Liver (tissue), 3 donors: ENCODE data around the gene PIEZO2.

Experiments
- FOXA2 ChIP-seq: IDR thresholded peaks from 2 replicates; pipeline ENCODE4 v1.6.1; 2016; ENCODE audit warnings: antibody characterized with exemption
- JUND ChIP-seq, 2 donors: IDR thresholded peaks; 2 replicates each; pipeline ENCODE4 v1.6.1; 2016; ENCODE audit warnings: antibody characterized with exemption in 2 of 2
- SP1 ChIP-seq: IDR thresholded peaks from 2 replicates; pipeline ENCODE4 v1.6.1; 2018; ENCODE audit warnings: antibody characterized with exemption, mild to moderate bottlenecking
- TAF1 ChIP-seq: conservative IDR thresholded peaks from 2 replicates; pipeline ENCODE4 v1.6.1; 2016; ENCODE audit warnings: antibody characterized with exemption, mild to moderate bottlenecking
- TF ChIP-seq, protein P1 (sequence below): fragments of 150-350 bp; IDR thresholded peaks from 2 replicates; pipeline ENCODE4 v1.5.1; 2017; ENCODE audit warnings: improper control_type of control experiment, low read depth, low read length; ENCODE audit not compliant: missing input control
- TF ChIP-seq, protein P2 (sequence below): IDR thresholded peaks from 2 replicates; pipeline ENCODE4 v1.6.1; 2016; ENCODE audit warnings: antibody characterized with exemption
- TF ChIP-seq, protein P3 (sequence below): IDR thresholded peaks from 2 replicates; pipeline ENCODE4 v1.6.1; 2016; ENCODE audit warnings: antibody characterized with exemption
- TF ChIP-seq, protein P4 (sequence below): IDR thresholded peaks from 2 replicates; pipeline ENCODE4 v1.6.1; 2016; ENCODE audit warnings: antibody characterized with exemption, mild to moderate bottlenecking
- donor health status: healthy.
- donor health status: healthy.

DNA sequence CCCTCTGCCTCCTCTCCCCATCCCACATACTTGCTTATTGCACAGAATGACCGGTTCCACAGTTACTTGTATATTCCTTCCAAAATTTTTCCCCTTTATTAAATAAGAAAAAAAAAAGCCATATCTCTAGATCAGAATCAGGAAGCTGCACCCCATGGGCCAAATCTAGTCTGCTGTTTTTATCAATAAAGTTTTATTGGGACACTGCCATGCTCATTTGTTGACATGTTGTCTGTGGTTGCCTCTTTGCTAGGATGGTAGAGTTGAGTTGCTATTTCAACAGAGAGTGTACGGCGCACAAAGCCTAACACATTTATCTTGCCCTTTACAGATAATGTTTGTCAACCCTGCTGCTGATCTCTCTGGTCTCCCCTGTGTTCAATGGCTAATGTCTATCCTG lies 15.8 kb upstream of the PIEZO2 start:
- TF ChIP-seq SP1 (no peak), JUND (IDR thresholded peaks at IDR 0.05) (no peak), TAF1 (no peak), FOXA2 (no peak)
- TF ChIP-seq, protein P1, sequence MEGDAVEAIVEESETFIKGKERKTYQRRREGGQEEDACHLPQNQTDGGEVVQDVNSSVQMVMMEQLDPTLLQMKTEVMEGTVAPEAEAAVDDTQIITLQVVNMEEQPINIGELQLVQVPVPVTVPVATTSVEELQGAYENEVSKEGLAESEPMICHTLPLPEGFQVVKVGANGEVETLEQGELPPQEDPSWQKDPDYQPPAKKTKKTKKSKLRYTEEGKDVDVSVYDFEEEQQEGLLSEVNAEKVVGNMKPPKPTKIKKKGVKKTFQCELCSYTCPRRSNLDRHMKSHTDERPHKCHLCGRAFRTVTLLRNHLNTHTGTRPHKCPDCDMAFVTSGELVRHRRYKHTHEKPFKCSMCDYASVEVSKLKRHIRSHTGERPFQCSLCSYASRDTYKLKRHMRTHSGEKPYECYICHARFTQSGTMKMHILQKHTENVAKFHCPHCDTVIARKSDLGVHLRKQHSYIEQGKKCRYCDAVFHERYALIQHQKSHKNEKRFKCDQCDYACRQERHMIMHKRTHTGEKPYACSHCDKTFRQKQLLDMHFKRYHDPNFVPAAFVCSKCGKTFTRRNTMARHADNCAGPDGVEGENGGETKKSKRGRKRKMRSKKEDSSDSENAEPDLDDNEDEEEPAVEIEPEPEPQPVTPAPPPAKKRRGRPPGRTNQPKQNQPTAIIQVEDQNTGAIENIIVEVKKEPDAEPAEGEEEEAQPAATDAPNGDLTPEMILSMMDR: no peak
- TF ChIP-seq, protein P2, sequence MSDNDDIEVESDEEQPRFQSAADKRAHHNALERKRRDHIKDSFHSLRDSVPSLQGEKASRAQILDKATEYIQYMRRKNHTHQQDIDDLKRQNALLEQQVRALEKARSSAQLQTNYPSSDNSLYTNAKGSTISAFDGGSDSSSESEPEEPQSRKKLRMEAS: no peak
- TF ChIP-seq, protein P3, sequence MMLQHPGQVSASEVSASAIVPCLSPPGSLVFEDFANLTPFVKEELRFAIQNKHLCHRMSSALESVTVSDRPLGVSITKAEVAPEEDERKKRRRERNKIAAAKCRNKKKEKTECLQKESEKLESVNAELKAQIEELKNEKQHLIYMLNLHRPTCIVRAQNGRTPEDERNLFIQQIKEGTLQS: no peak
- TF ChIP-seq, protein P4, sequence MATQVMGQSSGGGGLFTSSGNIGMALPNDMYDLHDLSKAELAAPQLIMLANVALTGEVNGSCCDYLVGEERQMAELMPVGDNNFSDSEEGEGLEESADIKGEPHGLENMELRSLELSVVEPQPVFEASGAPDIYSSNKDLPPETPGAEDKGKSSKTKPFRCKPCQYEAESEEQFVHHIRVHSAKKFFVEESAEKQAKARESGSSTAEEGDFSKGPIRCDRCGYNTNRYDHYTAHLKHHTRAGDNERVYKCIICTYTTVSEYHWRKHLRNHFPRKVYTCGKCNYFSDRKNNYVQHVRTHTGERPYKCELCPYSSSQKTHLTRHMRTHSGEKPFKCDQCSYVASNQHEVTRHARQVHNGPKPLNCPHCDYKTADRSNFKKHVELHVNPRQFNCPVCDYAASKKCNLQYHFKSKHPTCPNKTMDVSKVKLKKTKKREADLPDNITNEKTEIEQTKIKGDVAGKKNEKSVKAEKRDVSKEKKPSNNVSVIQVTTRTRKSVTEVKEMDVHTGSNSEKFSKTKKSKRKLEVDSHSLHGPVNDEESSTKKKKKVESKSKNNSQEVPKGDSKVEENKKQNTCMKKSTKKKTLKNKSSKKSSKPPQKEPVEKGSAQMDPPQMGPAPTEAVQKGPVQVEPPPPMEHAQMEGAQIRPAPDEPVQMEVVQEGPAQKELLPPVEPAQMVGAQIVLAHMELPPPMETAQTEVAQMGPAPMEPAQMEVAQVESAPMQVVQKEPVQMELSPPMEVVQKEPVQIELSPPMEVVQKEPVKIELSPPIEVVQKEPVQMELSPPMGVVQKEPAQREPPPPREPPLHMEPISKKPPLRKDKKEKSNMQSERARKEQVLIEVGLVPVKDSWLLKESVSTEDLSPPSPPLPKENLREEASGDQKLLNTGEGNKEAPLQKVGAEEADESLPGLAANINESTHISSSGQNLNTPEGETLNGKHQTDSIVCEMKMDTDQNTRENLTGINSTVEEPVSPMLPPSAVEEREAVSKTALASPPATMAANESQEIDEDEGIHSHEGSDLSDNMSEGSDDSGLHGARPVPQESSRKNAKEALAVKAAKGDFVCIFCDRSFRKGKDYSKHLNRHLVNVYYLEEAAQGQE: no peak
